Measurements from ENCODE around the gene PCYOX1L. TPM values are rescaled to one million over a fixed set of nuclear protein-coding genes. Genes with fewer than 3 reads are reported as not detected.

The PCYOX1L gene
- total and polyA plus RNA-seq, 9 of the 15 experiments (the other 6 are each of a cell fraction or from before 2014, with no cell fraction given) = 2.3 to 17.9 (median 6.0) TPM

DNA sequence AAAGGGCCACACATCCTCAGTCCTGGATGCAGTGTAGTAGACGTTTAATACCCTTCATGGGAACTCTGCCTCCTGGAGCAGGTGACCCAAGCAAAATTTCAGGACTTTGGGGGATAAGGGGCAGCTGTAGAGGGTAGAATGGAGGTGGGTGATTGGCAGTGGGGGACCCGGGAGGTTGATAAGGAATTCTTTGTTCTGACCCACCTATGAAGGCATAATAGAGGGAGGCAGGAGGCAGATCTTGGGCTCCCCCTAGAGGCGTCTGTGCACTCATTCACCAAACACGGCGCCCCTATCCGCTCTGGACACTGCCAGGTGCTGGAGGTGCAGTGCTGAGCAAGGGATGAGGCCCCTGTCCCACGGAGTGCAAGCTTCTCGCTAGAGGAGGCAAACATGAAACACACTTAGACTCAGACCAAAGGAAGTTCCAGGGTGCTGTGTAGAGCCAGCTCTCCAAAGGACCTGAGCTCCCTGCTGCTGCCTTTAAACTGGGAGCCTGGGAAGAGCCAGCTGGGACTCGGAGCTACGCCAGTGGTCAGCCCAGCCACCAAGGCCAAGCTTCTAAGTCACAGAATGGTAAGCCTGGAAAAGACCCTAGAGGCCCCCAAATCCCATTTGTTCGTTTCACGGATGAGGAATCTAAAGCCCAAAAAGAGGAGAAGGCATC, 13.6 kb downstream of the PCYOX1L start (continued):
- TF ChIP-seq CTCF (IDR thresholded peaks at IDR 0.05 in 2 of 3, conservative IDR thresholded peaks at IDR 0.05 in 1 of 3; ENCODE audit: insufficient read depth in 2 of 3, low read depth in 1 of 3, low read length in 3 of 3) (peak; percentile 92 to 94 (median 92)), SP1 (CRISPR knock-in tag; IDR thresholded peaks at IDR 0.05) (peak; percentile 31; the same call in 1 of the 2 replicates), ZC3H4 (CRISPR knock-in tag; IDR thresholded peaks at IDR 0.05; ENCODE audit: borderline replicate concordance) (no peak), TAF9B (IDR thresholded peaks at IDR 0.05; ENCODE audit: partially characterized antibody) (no peak), RAD21 (CRISPR knock-in tag; conservative IDR thresholded peaks at IDR 0.05 in 1 of 2, IDR thresholded peaks at IDR 0.05 in 1 of 2) (peak; percentile 67 to 82), CREM (IDR thresholded peaks at IDR 0.05; ENCODE audit: low read depth) (0 out of 2 replicates have a peak, but pooled peaks have one; percentile 21), TFAM (CRISPR knock-in tag; conservative IDR thresholded peaks at IDR 0.05) (no peak)
- TF ChIP-seq, protein P1, sequence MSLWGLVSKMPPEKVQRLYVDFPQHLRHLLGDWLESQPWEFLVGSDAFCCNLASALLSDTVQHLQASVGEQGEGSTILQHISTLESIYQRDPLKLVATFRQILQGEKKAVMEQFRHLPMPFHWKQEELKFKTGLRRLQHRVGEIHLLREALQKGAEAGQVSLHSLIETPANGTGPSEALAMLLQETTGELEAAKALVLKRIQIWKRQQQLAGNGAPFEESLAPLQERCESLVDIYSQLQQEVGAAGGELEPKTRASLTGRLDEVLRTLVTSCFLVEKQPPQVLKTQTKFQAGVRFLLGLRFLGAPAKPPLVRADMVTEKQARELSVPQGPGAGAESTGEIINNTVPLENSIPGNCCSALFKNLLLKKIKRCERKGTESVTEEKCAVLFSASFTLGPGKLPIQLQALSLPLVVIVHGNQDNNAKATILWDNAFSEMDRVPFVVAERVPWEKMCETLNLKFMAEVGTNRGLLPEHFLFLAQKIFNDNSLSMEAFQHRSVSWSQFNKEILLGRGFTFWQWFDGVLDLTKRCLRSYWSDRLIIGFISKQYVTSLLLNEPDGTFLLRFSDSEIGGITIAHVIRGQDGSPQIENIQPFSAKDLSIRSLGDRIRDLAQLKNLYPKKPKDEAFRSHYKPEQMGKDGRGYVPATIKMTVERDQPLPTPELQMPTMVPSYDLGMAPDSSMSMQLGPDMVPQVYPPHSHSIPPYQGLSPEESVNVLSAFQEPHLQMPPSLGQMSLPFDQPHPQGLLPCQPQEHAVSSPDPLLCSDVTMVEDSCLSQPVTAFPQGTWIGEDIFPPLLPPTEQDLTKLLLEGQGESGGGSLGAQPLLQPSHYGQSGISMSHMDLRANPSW (CRISPR knock-in tag; IDR thresholded peaks at IDR 0.05) = no peak

Data from K562 (cell line).